Stimulated activated CD8-positive, alpha-beta memory T cell treated with anti-CD3 and anti-CD28 coated beads, Interleukin-4, amount 100 ng/mL, for 24 hours (primary cell): ENCODE results near the gene LSM3.

Experiments
- DNase-seq: peaks from one replicate; pipeline ENCODE4 v3.0.0-alpha.2; 2020; ENCODE audit warnings: low read depth

LSM3 gene

GRCh38 chr3:14143271-14144225 lies 35.1 kb upstream of the LSM3 start:
- DNase-seq = no peak

- no peak for DNase-seq
These were observed 34.1 kb upstream of the LSM3 start for GRCh38 chr3:14144423-14145075.

- DNase-seq = no peak
These were observed 33.4 kb upstream of the LSM3 start for GRCh38 chr3:14145236-14145635.

- no peak for DNase-seq
These were observed 32.8 kb upstream of the LSM3 start for GRCh38 chr3:14145670-14146380.

- no peak for DNase-seq
These were observed 32.1 kb upstream of the LSM3 start for GRCh38 chr3:14146381-14147065.

- DNase-seq = no peak
These were observed 31.6 kb upstream of the LSM3 start for GRCh38 chr3:14147066-14147435.

GRCh38 chr3:14147617-14148016 lies 31.0 kb upstream of the LSM3 start:
- DNase-seq = no peak

- DNase-seq = no peak
These were observed 30.3 kb upstream of the LSM3 start for GRCh38 chr3:14148041-14148985.

- DNase-seq = no peak
These were observed 28.5 kb upstream of the LSM3 start for GRCh38 chr3:14150078-14150477.

- DNase-seq = no peak
These were observed 28.0 kb upstream of the LSM3 start for GRCh38 chr3:14150491-14151230.

GRCh38 chr3:14151471-14152083 lies 27.0 kb upstream of the LSM3 start:
- DNase-seq = no peak

GRCh38 chr3:14152233-14152962 lies 26.2 kb upstream of the LSM3 start:
- DNase-seq = no peak

GRCh38 chr3:14152963-14153355 lies 25.7 kb upstream of the LSM3 start:
- DNase-seq = no peak

GRCh38 chr3:14153663-14154062 lies 25.0 kb upstream of the LSM3 start:
- no peak for DNase-seq

GRCh38 chr3:14154276-14154675 lies 24.3 kb upstream of the LSM3 start:
- no peak for DNase-seq

GRCh38 chr3:14154895-14155440 lies 23.6 kb upstream of the LSM3 start:
- DNase-seq = no peak

- no peak for DNase-seq
These were observed 22.4 kb upstream of the LSM3 start for GRCh38 chr3:14156201-14156600.

GRCh38 chr3:14156843-14157561 lies 21.6 kb upstream of the LSM3 start:
- no peak for DNase-seq
